Measurements from ENCODE around the gene CPXM1. TPM values are rescaled to one million over a fixed set of nuclear protein-coding genes. Genes with fewer than 3 reads are reported as not detected.

Gene CPXM1
- total RNA-seq, 1 experiment from 2014 or later = 0.17 TPM

GRCh38 chr20:2814587-2815051 is 14.2 kb upstream of the CPXM1 start, which contains the start of gene C20orf141:
C20orf141 (plus strand) TSS chr20:2814987; CDS start chr20:2815185, 198 bp downstream.
- 0 out of 2 replicates have a peak, but pooled peaks have one; percentile 21 for ATAC-seq
- RAD21 ChIA-PET (ENCODE audit: low non-redundant PET in 1 of 2, low total read pairs in 2 of 2, uncharacterized antibody in 2 of 2, unreplicated experiment in 2 of 2) = no interaction called here
- no peak for DNase-seq (ENCODE audit: low read depth, low spot score)
- H3K79me2 ChIP-seq (ENCODE audit: insufficient read depth, low read length) = no peaks in the 10 kb centered on the region
- no peak within 1 kb of the TSS for H3K4me3 ChIP-seq (replicated peaks in 1 of 2; ENCODE audit: low read depth in 1 of 2, low read length in 2 of 2)
- H3K4me2 ChIP-seq (ENCODE audit: low read length) = peak within 1 kb of the TSS; percentile 23
- no peak within 1 kb of the TSS for H2AFZ ChIP-seq (ENCODE audit: low read depth, low read length, poor library complexity, severe bottlenecking)
- intact Hi-C loops (cut with micrococcal nuclease) = no loop called here
- TF ChIP-seq JUND (IDR thresholded peaks at IDR 0.05) = no peak
- no peak for TF ChIP-seq ZFX (IDR thresholded peaks at IDR 0.05)
- no peak for TF ChIP-seq MAX (IDR thresholded peaks at IDR 0.05)
- TF ChIP-seq REST (IDR thresholded peaks at IDR 0.05; ENCODE audit: low read depth) = no peak
- no peak for TF ChIP-seq TCF7L2 (IDR thresholded peaks at IDR 0.05; ENCODE audit: borderline replicate concordance, extremely low read depth, insufficient read depth, insufficient read length)
- no peak for TF ChIP-seq EZH2phosphoT487 (IDR thresholded peaks at IDR 0.05; ENCODE audit: borderline replicate concordance)
- TF ChIP-seq ELF1 (IDR thresholded peaks at IDR 0.05; ENCODE audit: borderline replicate concordance, low read depth) = no peak
- no peak for TF ChIP-seq SRF (IDR thresholded peaks at IDR 0.05; ENCODE audit: low read depth)
- no peak for TF ChIP-seq ZNF274 (IDR thresholded peaks at IDR 0.05; ENCODE audit: low read depth, low read length)
- CTCF ChIA-PET = no interaction called here
- no peaks in the 10 kb centered on the region for H3K27me3 ChIP-seq (ENCODE audit: insufficient read depth, low read length)
- H3K9ac ChIP-seq (ENCODE audit: low read length) = no peak within 1 kb of the TSS
- no peaks in the 10 kb centered on the region for H3K9me2 ChIP-seq (ENCODE audit: insufficient read depth)
- peaks cover 0 to 16% of the 10 kb centered on the region in 2 experiments; a peak in 1 of 4 replicates for H3K4me1 ChIP-seq (ENCODE audit: control insufficient read depth in 1 of 2, insufficient read depth in 2 of 2, low read length in 2 of 2)
- H3K36me3 ChIP-seq (ENCODE audit: control insufficient read depth in 1 of 2, insufficient read depth in 2 of 2, low read length in 2 of 2) = no peaks in the 10 kb centered on the region
- POLR2A ChIA-PET = no interaction called here
- H3K9me3 ChIP-seq (ENCODE audit: control insufficient read depth in 1 of 2, insufficient read depth in 1 of 2, low read depth in 1 of 2, low read length in 2 of 2) = peaks cover 4 to 9% of the 10 kb centered on the region in 2 experiments; a peak in 1 of 4 replicates
- H4K20me1 ChIP-seq (ENCODE audit: insufficient read depth) = no peaks in the 10 kb centered on the region
- no TSS peak for BruUV-seq (replicated peaks)
- no peak within 1 kb of the TSS for H3K27ac ChIP-seq (ENCODE audit: low read depth, low read length)
